Inflammatory macrophage treated with lipopolysaccharide for 4 hours (primary cell): Measurements from ENCODE around the gene NFX1.
A peak's percentile ranks its signal among the peaks of the same experiment; 100 is the strongest.
"Not testable (repeated sequence)": the region's sequence is repeated elsewhere in the genome, so short reads cannot be mapped to it uniquely, and the experiment has no call there.

Experiments
- DNase-seq: peaks from one replicate; pipeline ENCODE4 v3.0.0-alpha.2; 2020

NFX1 gene

DNA sequence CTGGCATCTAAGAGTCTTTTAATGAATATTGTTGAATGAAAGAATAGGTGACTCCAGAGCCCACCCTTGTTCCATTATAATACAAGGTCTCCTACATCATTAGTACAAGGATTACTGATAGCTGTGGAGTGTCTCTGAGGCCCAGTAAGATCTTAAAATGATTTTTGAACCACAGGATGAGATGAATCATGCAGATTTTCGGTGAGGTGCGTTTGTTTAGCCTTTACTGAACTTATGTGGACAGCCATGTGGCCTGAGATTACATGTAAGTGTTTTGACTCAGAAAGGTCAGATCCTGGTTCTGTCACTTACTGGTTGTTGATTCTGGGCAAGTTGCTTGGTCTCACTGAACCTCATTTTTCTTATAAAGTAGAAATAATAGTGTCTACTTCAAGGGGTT is 21.6 kb downstream of the NFX1 start:
- no peak for DNase-seq

- no peak for DNase-seq
Observed at GRCh38 chr9:33315371-33315770, 25.1 kb downstream of the NFX1 start.

GRCh38 chr9:33317136-33317535 is 26.8 kb downstream of the NFX1 start:
- DNase-seq = not testable (repeated sequence)

GRCh38 chr9:33318225-33318624 is 27.9 kb downstream of the NFX1 start:
- DNase-seq = no peak

DNA sequence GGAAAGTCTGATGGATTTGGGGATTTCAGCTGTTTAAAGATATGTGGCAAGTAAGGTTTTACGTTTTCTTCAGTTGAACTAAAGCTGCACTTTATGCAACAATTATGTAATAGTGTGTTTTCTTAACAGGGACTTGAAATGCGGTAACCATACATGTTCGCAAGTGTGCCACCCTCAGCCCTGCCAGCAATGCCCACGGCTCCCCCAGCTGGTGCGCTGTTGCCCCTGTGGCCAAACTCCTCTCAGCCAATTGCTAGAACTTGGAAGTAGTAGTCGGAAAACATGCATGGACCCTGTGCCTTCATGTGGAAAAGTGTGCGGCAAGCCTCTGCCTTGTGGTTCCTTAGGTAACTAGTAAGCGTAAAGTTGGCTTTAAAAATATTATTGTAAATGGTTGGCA is 28.5 kb downstream of the NFX1 start:
- no peak for DNase-seq

- DNase-seq = no peak
Observed at GRCh38 chr9:33320230-33320567, 29.9 kb downstream of the NFX1 start.

GRCh38 chr9:33320568-33321261 is 30.4 kb downstream of the NFX1 start:
- peak; percentile 44 for DNase-seq

GRCh38 chr9:33329117-33329563 is 38.8 kb downstream of the NFX1 start:
- DNase-seq = no peak

- no peak for DNase-seq
Observed at GRCh38 chr9:33329979-33330378, 39.7 kb downstream of the NFX1 start.

- no peak for DNase-seq
Observed at GRCh38 chr9:33331377-33331891, 41.1 kb downstream of the NFX1 start.

GRCh38 chr9:33332011-33332410 is 41.7 kb downstream of the NFX1 start:
- no peak for DNase-seq

GRCh38 chr9:33332956-33333355 is 42.6 kb downstream of the NFX1 start:
- not testable (repeated sequence) for DNase-seq

- DNase-seq = no peak
Observed at GRCh38 chr9:33340186-33340585, 49.9 kb downstream of the NFX1 start.

DNA sequence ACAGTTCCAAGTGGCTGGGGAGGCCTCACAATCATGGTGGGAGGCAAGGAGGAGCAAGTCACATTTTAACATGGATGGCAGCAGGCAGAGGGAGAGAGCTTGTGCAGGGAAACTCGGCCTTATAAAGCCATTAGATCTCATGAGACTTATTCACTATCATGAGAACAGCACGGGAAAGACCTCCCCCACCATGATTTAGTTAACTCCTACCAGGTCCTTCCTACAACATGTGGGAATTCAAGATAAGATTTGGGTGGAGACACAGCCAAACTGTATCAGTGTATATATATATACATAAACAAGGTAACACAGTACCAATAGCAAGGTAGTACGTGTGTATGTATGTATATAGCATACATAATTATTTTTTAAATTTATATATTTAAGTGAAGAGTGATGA is 50.9 kb downstream of the NFX1 start:
- DNase-seq = no peak

DNA sequence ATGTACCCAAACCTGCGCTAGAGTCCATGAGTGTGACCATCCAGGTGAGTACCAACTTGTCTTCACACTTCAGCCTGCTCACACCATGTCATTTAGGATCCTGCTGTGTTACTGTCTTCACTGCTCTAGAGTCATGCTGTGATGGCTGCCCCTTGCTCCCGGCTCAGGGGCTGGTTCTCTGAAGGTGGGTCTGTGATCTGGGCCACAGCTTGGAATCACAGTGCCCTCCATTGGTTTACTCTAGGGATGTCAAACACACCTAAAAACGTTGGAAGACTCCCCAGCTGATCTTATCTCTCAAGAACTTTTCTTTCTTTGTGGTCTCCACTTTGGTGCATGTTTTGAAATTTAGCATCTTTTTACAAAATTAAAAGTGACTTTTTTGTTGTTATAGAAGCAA is 53.8 kb downstream of the NFX1 start:
- DNase-seq = no peak

DNA sequence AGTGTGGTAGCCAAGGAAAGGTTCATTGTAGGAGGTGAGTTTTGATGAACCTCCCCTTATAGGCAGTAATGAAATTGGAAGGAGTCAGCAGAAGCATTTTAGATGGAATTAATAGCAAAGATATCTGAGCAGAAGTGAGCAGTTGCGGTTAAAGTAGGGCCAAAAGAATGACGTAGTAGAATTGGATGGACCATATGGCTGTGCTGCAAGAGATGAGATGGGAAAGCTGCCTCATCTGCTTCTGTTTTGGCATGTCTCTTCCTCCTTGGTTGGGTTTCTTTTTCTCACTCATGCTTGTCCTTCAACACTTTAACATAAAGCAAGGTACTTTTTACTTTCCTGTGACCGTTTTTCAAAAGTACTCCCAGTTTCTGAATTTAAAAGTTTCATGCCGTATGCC is 56.2 kb downstream of the NFX1 start:
- no peak for DNase-seq

DNA sequence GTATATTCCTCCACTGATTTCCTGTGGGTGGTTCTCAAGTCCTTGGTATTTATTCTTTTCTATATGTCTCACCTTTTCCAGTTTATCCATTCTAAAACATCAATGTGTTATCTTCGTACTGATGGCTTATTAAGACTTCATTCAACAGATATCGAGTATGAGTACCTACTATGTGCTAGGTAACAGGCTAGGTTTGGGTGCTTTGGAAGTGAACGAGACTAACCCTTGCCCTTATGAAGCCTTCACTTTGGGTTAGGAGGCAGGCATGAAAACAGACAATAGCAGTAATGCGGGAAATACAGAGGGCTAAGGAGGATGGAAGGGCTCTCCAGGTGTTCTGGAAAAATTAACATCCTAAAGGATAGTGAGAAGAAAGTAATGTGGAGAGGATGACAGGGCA is 58.7 kb downstream of the NFX1 start:
- DNase-seq = no peak

DNA sequence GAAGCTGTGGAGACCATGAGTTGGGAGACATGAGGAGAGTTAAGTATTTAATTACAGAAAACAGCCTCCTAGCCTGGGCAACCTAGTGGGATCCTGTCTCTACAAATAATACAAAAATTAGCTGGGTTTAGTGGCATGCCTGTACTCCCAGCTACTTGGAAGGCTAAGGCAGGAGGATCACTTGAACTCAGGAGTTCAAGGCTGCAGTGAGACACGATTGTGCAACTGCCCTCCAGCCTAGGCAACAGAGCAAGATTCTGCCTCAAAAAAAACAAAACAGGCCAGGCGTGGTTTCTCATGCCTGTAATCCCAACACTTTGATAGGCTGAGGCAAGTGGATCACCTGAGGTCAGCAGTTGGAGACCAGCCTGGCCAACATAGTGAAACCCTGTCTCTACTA is 59.4 kb downstream of the NFX1 start:
- DNase-seq = no peak

DNA sequence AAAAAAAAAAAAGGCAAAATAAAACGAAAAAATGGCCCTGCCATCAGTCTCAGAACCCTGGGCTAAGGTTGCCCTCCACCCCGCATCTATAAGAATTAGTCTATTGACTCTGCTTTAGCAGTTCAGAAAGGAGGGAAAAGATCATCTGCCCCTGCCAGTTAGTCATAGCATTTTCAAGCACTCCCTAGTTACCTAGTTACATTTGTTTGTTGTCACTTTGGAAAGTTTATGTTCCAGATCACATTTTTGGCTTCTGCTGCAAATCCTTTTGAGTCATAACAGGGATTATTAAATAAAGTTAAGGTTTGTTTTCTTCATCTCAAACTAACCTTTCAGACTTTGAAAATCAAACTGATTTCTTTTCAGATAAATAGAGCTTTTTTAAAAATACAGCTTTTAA is 60.0 kb downstream of the NFX1 start:
- DNase-seq = no peak

- DNase-seq = no peak
Observed at GRCh38 chr9:33351547-33351946, 61.2 kb downstream of the NFX1 start.

DNA sequence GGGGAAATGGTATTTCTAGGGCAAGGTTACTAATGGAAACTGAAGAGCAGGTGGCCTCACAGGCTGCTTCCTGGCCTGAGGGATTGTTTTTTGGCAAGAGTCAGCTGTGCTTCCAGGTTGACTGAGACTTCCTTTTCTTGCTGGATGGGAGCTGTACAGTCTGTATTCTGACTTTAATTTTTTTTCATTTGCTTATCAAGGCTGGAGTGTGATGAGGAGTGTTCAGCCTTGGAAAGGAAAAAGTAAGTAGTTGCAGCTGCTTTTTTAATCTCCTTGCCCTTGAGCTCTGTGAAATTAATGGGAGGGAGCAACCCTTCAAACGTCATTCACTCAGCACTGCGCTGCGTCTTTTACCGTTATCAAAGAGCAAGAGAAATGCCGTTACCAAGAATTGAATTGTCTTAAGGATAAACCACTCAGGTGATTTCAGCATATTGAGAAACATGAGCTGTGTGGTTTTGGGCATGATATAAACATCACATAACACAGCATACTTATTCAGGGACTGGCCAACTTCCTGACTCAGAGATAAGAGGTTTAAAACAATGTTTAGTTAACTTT is 64.4 kb downstream of the NFX1 start:
- no peak for DNase-seq

DNA sequence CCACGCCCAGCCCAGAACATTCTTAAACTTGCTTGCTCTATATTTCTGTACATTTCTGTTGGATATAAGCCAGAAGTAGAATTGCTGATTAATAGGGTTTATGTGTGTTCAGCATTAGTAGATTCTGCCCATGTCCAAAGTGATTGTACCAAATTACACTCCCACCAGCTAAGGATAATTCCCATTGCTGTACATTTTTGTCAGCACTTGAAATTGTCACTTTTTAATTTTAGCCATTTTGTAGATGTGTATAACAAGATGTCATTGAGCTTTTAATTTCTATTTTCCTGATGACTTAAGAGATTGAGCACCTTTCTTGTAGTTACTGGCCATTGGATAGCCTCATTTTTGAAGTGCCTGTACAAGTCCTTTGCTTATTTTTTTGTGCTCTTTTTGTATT is 65.6 kb downstream of the NFX1 start:
- DNase-seq = no peak

GRCh38 chr9:33358641-33359040 is 68.3 kb downstream of the NFX1 start:
- DNase-seq = not testable (repeated sequence)

DNA sequence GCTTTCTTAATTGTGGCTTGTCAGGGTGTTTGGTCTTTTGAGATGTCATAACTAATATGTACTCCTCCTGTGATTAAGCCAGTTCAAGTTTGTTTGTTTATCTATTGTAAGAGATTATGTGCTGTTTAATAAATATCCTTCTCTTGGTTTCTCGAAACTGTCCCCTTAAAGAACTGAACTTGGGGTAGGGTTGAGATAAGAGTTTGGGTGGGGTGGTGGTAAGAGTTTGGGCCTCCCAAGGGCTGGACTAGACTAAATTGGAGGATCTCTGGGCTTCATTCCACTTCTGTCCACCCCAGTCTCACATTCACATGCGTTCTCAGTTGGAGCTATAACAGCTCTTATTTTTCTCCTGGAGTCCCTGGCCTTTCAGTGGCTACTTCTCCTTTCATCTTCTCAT is 73.8 kb downstream of the NFX1 start:
- no peak for DNase-seq

DNA sequence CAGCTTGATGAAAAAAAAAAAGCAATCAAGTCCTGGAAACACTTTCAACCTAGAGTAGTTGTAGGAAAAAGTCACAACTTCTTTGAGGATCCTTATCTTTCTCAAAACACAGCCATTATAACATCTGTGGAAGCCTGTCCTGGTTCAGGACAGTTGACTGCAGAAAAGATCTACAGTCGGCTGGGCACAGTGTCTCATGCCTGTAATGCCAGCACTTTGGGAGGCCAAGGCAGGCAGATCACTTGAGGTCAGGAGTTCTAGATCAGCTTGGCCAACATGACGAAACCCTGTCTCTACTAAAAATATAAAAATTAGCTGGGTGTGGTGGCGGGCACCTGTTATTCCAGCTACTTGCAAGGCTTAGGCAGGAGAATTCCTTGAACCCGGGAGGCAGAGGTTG is 74.5 kb downstream of the NFX1 start:
- DNase-seq = not testable (repeated sequence)
